ENCODE results near the gene RB1.
A peak's percentile ranks its signal among the peaks of the same experiment; 100 is the strongest.

The RB1 gene

GRCh38 chr13:48303359-48304142, at the start of gene RB1:
RB1 (plus strand) TSS chr13:48303751; CDS start chr13:48303913, 162 bp downstream.
- DNase-seq (ENCODE audit: low spot score), result peak; percentile 89

GRCh38 chr13:48253849-48254248, 49.7 kb upstream of the RB1 start:
- DNase-seq (ENCODE audit: low spot score), result no peak

- no peak for DNase-seq (ENCODE audit: low spot score)
Measured at GRCh38 chr13:48255090-48255489, 48.5 kb upstream of the RB1 start.

GRCh38 chr13:48255954-48256353, 47.6 kb upstream of the RB1 start:
- DNase-seq (ENCODE audit: low spot score), result no peak

- no peak for DNase-seq (ENCODE audit: low spot score)
Measured at GRCh38 chr13:48258002-48258401, 45.5 kb upstream of the RB1 start.

- no peak for DNase-seq (ENCODE audit: low spot score)
Measured at GRCh38 chr13:48258430-48258829, 45.1 kb upstream of the RB1 start.

GRCh38 chr13:48260970-48261369, 42.6 kb upstream of the RB1 start:
- no peak for DNase-seq (ENCODE audit: low spot score)

GRCh38 chr13:48263196-48263595, 40.4 kb upstream of the RB1 start:
- no peak for DNase-seq (ENCODE audit: low spot score)

- no peak for DNase-seq (ENCODE audit: low spot score)
Measured at GRCh38 chr13:48264058-48264457, 39.5 kb upstream of the RB1 start.

- peak; percentile 3 for DNase-seq (ENCODE audit: low spot score)
Measured at GRCh38 chr13:48265217-48265815, 38.2 kb upstream of the RB1 start.

GRCh38 chr13:48266150-48266549, 37.4 kb upstream of the RB1 start:
- DNase-seq (ENCODE audit: low spot score), result no peak

- DNase-seq (ENCODE audit: low spot score), result no peak
Measured at GRCh38 chr13:48266701-48267639, 36.6 kb upstream of the RB1 start.

- no peak for DNase-seq (ENCODE audit: low spot score)
Measured at GRCh38 chr13:48268019-48268418, 35.5 kb upstream of the RB1 start.

- no peak for DNase-seq (ENCODE audit: low spot score)
Measured at GRCh38 chr13:48273346-48273745, 30.2 kb upstream of the RB1 start.

- DNase-seq (ENCODE audit: low spot score), result no peak
Measured at GRCh38 chr13:48275507-48275906, 28.0 kb upstream of the RB1 start.

- no peak for DNase-seq (ENCODE audit: low spot score)
Measured at GRCh38 chr13:48278806-48279205, 24.7 kb upstream of the RB1 start.

- no peak for DNase-seq (ENCODE audit: low spot score)
Measured at GRCh38 chr13:48281556-48281955, 22.0 kb upstream of the RB1 start.

GRCh38 chr13:48291730-48292129, 11.8 kb upstream of the RB1 start:
- no peak for DNase-seq (ENCODE audit: low spot score)

- DNase-seq (ENCODE audit: low spot score), result no peak
Measured at GRCh38 chr13:48292650-48293049, 10.9 kb upstream of the RB1 start.

GRCh38 chr13:48294653-48295052, 8.9 kb upstream of the RB1 start:
- no peak for DNase-seq (ENCODE audit: low spot score)

GRCh38 chr13:48295271-48295670, 8.3 kb upstream of the RB1 start:
- no peak for DNase-seq (ENCODE audit: low spot score)

GRCh38 chr13:48296528-48296927, 7.0 kb upstream of the RB1 start:
- DNase-seq (ENCODE audit: low spot score), result no peak

Measured in CD4-positive, alpha-beta T cell treated with Interleukin-15 for 4 hours (primary cell).